Ramos (cell line): ENCODE data around the gene NTM.
"Not testable (repeated sequence)": the region's sequence is repeated elsewhere in the genome, so short reads cannot be mapped to it uniquely, and the experiment has no call there.

Experiments
- in situ Hi-C: fragments of 300-500 bp; cut with MboI; formaldehyde crosslinking; loops from one replicate; pipeline ENCODE4 v1.14.3; 2022; ENCODE audit warnings: low sequenced_read_pairs; ENCODE audit not compliant: unreplicated experiment

Gene NTM

GRCh38 chr11:131370090-131370751 lies at the start of gene NTM:
Gene NTM (plus strand): TSS chr11:131370615.
- in situ Hi-C loops: no loop called here

GRCh38 chr11:131324921-131325570 lies 45.4 kb upstream of the NTM start:
- in situ Hi-C loops: no loop called here

- in situ Hi-C loops: no loop called here
These were observed 43.6 kb upstream of the NTM start for GRCh38 chr11:131326829-131327228.

- in situ Hi-C loops: no loop called here
These were observed 43.0 kb upstream of the NTM start for GRCh38 chr11:131327421-131327820.

- in situ Hi-C loops: no loop called here
These were observed 41.6 kb upstream of the NTM start for GRCh38 chr11:131328843-131329242.

GRCh38 chr11:131331010-131331409 lies 39.4 kb upstream of the NTM start:
- in situ Hi-C loops: no loop called here

- in situ Hi-C loops: no loop called here
These were observed 38.9 kb upstream of the NTM start for GRCh38 chr11:131331546-131331945.

GRCh38 chr11:131334601-131335000 lies 35.8 kb upstream of the NTM start:
- in situ Hi-C loops: no loop called here

GRCh38 chr11:131341900-131342299 lies 28.5 kb upstream of the NTM start:
- in situ Hi-C loops: not testable (repeated sequence)

- in situ Hi-C loops: not testable (repeated sequence)
These were observed 28.0 kb upstream of the NTM start for GRCh38 chr11:131342442-131342841.

- in situ Hi-C loops: no loop called here
These were observed 25.0 kb upstream of the NTM start for GRCh38 chr11:131345406-131345805.

- in situ Hi-C loops: no loop called here
These were observed 20.9 kb upstream of the NTM start for GRCh38 chr11:131349368-131350086.

GRCh38 chr11:131350872-131351271 lies 19.5 kb upstream of the NTM start:
- in situ Hi-C loops: no loop called here

GRCh38 chr11:131351848-131352247 lies 18.6 kb upstream of the NTM start:
- in situ Hi-C loops: no loop called here

GRCh38 chr11:131353766-131354165 lies 16.6 kb upstream of the NTM start:
- in situ Hi-C loops: no loop called here

- in situ Hi-C loops: no loop called here
These were observed 16.1 kb upstream of the NTM start for GRCh38 chr11:131354251-131354701.

- in situ Hi-C loops: no loop called here
These were observed 14.2 kb upstream of the NTM start for GRCh38 chr11:131356206-131356605.

- in situ Hi-C loops: no loop called here
These were observed 5.0 kb upstream of the NTM start for GRCh38 chr11:131365329-131365930.

GRCh38 chr11:131370901-131371790 lies 731 bp downstream of the NTM start:
- in situ Hi-C loops: no loop called here

- in situ Hi-C loops: no loop called here
These were observed 1.3 kb downstream of the NTM start for GRCh38 chr11:131371791-131372104.
